GM13977 (cell line): ENCODE results near the gene PDCL2.

Source experiments
- DNase-seq: peaks from one replicate; pipeline ENCODE4 v3.0.0; 2012; ENCODE audit warnings: low spot score
- in situ Hi-C: fragments of 300-500 bp; cut with MboI; formaldehyde crosslinking; loops from one replicate; pipeline ENCODE4 v1.12.0; 2022; ENCODE audit warnings: low sequenced_read_pairs, low pct_unique_long_range_greater_than_20kb, mixed read lengths, inconsistent platforms; ENCODE audit not compliant: unreplicated experiment
- TF ChIP-seq, protein P1 (sequence below): IDR thresholded peaks from 2 replicates; pipeline ENCODE4 v1.5.1; 2012; ENCODE audit warnings: mild to moderate bottlenecking, control low read depth; ENCODE audit not compliant: insufficient read depth; ENCODE audit errors: extremely low read depth, missing control alignments

PDCL2 gene, protein sequence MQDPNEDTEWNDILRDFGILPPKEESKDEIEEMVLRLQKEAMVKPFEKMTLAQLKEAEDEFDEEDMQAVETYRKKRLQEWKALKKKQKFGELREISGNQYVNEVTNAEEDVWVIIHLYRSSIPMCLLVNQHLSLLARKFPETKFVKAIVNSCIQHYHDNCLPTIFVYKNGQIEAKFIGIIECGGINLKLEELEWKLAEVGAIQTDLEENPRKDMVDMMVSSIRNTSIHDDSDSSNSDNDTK

DNA sequence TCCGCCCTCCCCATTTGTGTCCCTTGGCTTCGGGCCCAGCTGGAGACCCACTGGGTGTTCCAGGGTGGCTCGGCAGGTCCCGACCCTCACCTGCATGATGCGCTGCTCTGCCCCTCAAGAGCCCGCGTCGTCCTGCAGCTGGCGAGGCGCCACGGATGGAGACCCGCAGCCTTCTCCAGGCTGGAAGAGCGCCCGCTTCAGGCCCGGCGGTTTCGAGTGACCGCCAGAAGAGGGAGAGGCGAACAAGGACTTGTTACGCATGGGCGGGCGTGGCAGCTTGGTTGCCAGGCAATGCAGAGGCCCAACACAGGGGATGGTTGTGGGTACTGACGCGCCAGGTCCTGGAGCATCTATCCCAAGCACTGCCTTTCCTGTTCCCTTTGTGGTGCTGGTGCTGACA, at the start of gene PDCL2:
TSS of gene PDCL2 (minus strand) at position 232 of the 400 bp plus-strand sequence. CDS start at position 96, 136 bp downstream.
- in situ Hi-C loops, result no loop called here
- TF ChIP-seq, protein P1, sequence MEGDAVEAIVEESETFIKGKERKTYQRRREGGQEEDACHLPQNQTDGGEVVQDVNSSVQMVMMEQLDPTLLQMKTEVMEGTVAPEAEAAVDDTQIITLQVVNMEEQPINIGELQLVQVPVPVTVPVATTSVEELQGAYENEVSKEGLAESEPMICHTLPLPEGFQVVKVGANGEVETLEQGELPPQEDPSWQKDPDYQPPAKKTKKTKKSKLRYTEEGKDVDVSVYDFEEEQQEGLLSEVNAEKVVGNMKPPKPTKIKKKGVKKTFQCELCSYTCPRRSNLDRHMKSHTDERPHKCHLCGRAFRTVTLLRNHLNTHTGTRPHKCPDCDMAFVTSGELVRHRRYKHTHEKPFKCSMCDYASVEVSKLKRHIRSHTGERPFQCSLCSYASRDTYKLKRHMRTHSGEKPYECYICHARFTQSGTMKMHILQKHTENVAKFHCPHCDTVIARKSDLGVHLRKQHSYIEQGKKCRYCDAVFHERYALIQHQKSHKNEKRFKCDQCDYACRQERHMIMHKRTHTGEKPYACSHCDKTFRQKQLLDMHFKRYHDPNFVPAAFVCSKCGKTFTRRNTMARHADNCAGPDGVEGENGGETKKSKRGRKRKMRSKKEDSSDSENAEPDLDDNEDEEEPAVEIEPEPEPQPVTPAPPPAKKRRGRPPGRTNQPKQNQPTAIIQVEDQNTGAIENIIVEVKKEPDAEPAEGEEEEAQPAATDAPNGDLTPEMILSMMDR, result no peak

DNA sequence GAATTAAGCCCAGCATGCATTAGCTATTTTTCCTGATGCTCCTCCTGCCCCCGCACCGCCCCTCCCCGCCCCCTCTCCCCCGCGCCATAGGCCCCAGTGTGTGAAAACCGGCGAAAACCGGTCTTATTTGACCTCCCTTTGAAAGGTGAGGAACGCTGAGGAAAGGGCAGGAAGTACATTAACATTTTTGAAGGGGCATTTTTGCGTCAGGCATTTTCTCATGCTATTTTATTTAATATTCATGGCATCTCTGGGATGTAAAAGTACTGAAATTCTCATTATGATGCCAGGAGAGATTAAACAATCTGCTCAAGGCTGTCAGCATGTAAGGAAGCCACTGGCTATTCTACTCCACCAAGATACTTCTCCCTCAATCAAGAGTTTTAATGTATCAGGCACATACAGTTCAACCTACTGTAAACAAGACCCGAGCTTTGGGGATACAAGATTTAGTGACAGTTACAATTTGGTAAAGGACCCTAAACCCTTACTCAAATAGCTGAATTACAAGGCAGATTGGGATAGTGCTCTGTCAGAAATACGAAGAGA, 45.3 kb upstream of the PDCL2 start:
- in situ Hi-C loops, result no loop called here

More for the DNA sequence above, at the start of gene PDCL2:
- DNase-seq, result no peak

DNA sequence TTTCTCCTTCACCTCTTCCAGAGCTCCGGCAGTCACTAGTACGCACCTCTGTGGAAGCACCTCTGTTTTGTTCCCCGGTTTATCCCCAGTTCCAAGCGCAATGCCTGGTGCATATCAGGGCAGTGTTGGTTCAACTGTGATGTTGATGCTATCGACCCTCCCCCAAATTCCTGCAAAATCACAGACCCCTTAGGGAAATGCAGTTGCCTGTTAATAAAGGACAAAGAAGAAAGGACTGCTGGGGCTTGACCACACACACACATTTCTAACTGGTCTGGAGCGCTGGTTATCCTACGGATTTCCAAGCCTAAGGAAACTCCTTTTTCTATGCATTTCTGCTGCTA, 44.6 kb upstream of the PDCL2 start:
- in situ Hi-C loops, result no loop called here
- no peak for DNase-seq
- TF ChIP-seq, protein P1, result no peak

More for the DNA sequence above, 45.3 kb upstream of the PDCL2 start:
- TF ChIP-seq, protein P1, result no peak
- no peak for DNase-seq

DNA sequence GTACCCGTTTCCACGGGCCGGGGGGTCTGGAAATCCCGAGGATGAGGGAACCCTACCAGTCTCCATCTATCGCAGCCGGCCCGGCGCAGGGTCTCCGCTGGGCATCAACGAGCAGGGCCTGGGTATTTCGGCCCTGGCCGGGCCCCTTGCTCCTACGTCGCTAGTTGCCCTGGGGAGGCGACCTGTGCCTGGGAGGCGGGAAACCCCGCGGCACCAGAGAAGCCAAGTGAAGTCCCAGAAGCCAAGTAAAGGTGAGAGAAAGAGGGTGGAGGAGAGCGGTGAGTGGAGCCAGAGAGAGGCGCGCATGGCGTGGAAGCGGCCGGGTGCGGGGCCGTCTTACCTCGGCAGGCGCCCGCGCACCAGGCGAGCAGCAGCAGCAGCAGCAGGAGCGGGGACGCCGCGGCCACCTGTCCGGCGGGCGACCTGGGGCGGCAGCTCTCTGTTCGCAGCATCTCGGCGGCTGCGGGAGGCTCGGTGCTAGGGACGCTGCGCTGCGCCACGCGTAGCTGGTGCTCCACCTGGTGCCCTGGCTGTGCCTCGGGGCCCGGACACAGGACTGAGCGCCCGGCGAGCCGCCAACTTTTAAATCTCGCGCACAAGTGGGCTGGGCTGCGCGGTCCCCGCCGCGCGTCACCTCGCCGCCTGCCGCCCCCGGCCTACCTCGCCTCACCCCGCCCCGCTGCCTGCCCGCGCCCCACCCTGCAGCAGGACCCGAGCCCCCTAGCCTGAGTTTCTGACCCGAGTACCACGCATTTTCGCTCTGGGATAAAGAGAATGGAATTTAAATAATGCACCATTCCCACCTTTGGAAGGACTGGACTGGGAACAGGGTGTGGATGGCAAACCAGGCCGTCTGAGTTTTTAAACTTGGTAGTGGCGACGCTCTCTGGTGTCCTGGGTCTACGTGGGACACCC, 44.0 kb upstream of the PDCL2 start, which contains the start of gene NMU:
TSS of gene NMU (minus strand) at position 558 of the 915 bp plus-strand sequence. CDS start at position 452, 106 bp downstream.
- DNase-seq, result peak; percentile 68
- TF ChIP-seq, protein P1, result peak; percentile 42
- in situ Hi-C loops, result no loop called here

DNA sequence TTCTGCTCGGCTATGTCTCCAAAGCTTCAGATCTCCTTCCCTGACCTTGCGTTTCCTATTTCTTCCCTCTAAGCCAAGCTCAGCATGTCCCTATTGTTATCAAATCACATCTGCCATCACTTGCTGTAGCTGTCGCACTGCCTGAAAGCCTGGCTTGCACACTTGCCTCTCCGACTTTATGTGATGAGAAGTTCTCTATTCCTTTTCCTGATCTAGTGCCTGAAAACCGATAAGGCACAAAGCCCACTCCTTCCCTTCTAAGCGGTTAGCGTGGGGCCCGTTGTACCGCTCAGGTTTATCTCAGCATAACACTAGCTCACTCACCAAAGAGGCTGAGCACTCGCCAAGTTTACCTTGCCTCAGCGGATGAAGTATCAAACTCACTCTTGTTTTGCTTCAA, 43.2 kb upstream of the PDCL2 start:
- TF ChIP-seq, protein P1, result no peak
- in situ Hi-C loops, result no loop called here
- no peak for DNase-seq

DNA sequence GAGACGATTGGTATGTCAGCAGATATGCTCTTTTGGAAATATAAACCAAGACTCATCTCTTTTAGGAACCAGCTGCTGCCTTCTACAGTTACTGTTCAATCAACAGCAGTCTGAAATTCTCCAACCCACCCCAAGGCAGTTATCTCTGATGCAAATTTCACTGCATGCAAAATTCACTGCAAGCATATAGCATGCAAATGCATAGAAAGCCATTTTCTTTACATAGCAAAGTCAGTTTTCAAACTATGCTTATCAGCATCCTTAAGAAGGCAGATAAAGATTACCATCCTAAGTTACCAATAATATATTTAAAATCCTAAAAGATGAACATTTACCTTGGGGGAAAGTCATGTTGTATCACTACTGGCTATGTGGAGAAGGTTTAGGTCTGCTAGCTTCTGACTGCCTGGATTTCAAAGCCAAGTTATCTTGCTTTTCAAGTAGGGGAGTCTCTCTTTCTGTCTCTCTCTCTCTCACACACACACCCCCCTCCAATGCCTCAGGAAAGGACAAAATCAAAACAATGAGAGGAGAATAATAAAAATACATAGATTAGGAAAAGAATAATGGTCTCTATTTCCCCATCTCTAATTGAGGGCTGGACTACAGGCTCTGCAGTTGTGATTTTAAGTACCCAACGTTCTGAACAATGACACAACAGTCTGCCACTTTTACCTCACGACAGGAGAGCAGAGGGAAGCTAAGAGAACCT, 42.5 kb upstream of the PDCL2 start:
- no peak for DNase-seq
- TF ChIP-seq, protein P1, result no peak
- in situ Hi-C loops, result no loop called here
